Panc1 (cell line): ENCODE measurements around the gene MND1. TPM values are rescaled to one million over a fixed set of nuclear protein-coding genes. Genes with fewer than 3 reads are reported as not detected.

ENCODE experiments used
- ATAC-seq: fragments of 200-7000 bp; cut with Tn5 transposase; 2 replicates; pipeline ENCODE4 v1.9.1; 2020; ENCODE audit warnings: mild to moderate bottlenecking, moderate library complexity
- BruUV-seq: library from RNA; stranded (reverse); fragments of 400-500 nt; replicated peaks from 2 replicates; lab custom pipeline; 2021; lab: Mats Ljungman, UMichigan
- CTCF ChIA-PET: fragments of 300-600 bp; sonication (Branson Sonifier 250); formaldehyde crosslinking; loops from one replicate; lab custom pipeline; 2022; ENCODE audit warnings: antibody characterized with exemption; lab: Charles Lee
- POLR2A ChIA-PET: fragments of 300-600 bp; sonication (Branson Sonifier 250); formaldehyde crosslinking; loops from one replicate; lab custom pipeline; 2022; ENCODE audit warnings: antibody characterized with exemption; lab: Charles Lee
- DNase-seq: peaks from one replicate; pipeline ENCODE4 v3.0.0-alpha.2; 2010; ENCODE audit warnings: low read depth, low spot score
- H3K27ac ChIP-seq: 2 replicates; pipeline ENCODE4 v1.5.1; 2011; ENCODE audit warnings: mild to moderate bottlenecking, low read length, inconsistent platforms
- H3K27me3 ChIP-seq: fragments of 200-500 bp; sonication (Bioruptor generic); 2 replicates; pipeline ENCODE4 v1.6.0; 2014; ENCODE audit warnings: low read length, inconsistent platforms; ENCODE audit not compliant: control insufficient read depth, insufficient read depth
- H3K36me3 ChIP-seq: fragments of 200-500 bp; sonication (Bioruptor generic); 2 replicates; pipeline ENCODE4 v1.5.1; 2014; ENCODE audit warnings: inconsistent platforms, mild to moderate bottlenecking, low read length, moderate library complexity; ENCODE audit not compliant: control insufficient read depth, insufficient read depth
- H3K4me1 ChIP-seq: 2 replicates; pipeline ENCODE4 v1.5.1; 2011; ENCODE audit warnings: inconsistent platforms, mild to moderate bottlenecking, low read length, moderate library complexity; ENCODE audit not compliant: control insufficient read depth, insufficient read depth
- H3K4me3 ChIP-seq, 2 experiments: 2 replicates each; pipeline ENCODE4 v1.5.1; 2011 to 2012; ENCODE audit warnings: low read depth in 2 of 2, low read length in 2 of 2, mild to moderate bottlenecking in 2 of 2, inconsistent platforms in 1 of 2, moderate library complexity in 1 of 2
- H3K9me3 ChIP-seq: fragments of 200-500 bp; sonication (Bioruptor generic); 2 replicates; pipeline ENCODE4 v1.5.1; 2014; ENCODE audit warnings: low read depth, mild to moderate bottlenecking, inconsistent platforms, low read length, moderate library complexity; ENCODE audit not compliant: control insufficient read depth, insufficient read depth
- CTCF ChIP-seq: fragments of 450-650 bp; IDR thresholded peaks from 2 replicates; pipeline ENCODE4 v1.5.1; 2017; ENCODE audit warnings: mild to moderate bottlenecking
- POLR2AphosphoS5 ChIP-seq: IDR thresholded peaks from 2 replicates; pipeline ENCODE4 v1.6.1; 2012; ENCODE audit warnings: mild to moderate bottlenecking, low read depth, low read length, moderate library complexity
- REST ChIP-seq, 2 experiments: IDR thresholded peaks; 2 replicates each; pipeline ENCODE4 v1.6.1; 2011 to 2012; ENCODE audit warnings: low read depth in 2 of 2, control low read depth in 1 of 2, low read length in 1 of 2, mild to moderate bottlenecking in 1 of 2, moderate library complexity in 1 of 2; ENCODE audit not compliant: insufficient read depth in 1 of 2
- SIN3A ChIP-seq: IDR thresholded peaks from 2 replicates; pipeline ENCODE4 v1.6.1; 2012; ENCODE audit warnings: low read depth, mild to moderate bottlenecking, low read length, moderate library complexity, borderline replicate concordance; ENCODE audit not compliant: insufficient read depth
- TCF7L2 ChIP-seq: IDR thresholded peaks from 2 replicates; pipeline ENCODE4 v1.6.1; 2011; ENCODE audit warnings: mild to moderate bottlenecking, low read depth, low read length, inconsistent platforms
- in situ Hi-C: cut with HindIII; loops from 2 replicates; pipeline ENCODE4 v1.10.0; 2016; ENCODE audit warnings: low sequenced_read_pairs, low pct_unique_long_range_greater_than_20kb
- intact Hi-C: fragments of 100-400 bp; cut with micrococcal nuclease; formaldehyde crosslinking; loops from one replicate; pipeline ENCODE4 v1.10.0; 2022; ENCODE audit not compliant: unreplicated experiment
- total RNA-seq: library from RNA; stranded (reverse); gene quantifications from one replicate; pipeline ENCODE4 v1.2.1, GENCODE V29; 2021; ENCODE audit not compliant: unreplicated experiment

MND1 gene
- total RNA-seq, 1 experiment from 2014 or later, result 9.4 TPM

- Histone ChIP-seq H3K9me3 (no peaks in the 10 kb centered on the region), H3K27me3 (no peaks in the 10 kb centered on the region), H3K4me3 (no peak overlapping the region), H3K36me3 (no peaks in the 10 kb centered on the region), H3K27ac (no peak overlapping the region), H3K4me1 (no peaks in the 10 kb centered on the region)
- POLR2A ChIA-PET, result interaction anchor here (0.7 kb wide), 1 partner anchor 13 kb away, joined by 3 read pairs; no protein-coding TSS in a partner anchor
- CTCF ChIA-PET, result no interaction called here
- in situ Hi-C loops, result no loop called here
- TF ChIP-seq TCF7L2 (no peak), SIN3A (no peak), REST (IDR thresholded peaks at IDR 0.05; ENCODE audit: insufficient read depth in 1 of 2, low read depth in 2 of 2, low read length in 1 of 2) (no peak), POLR2AphosphoS5 (no peak), CTCF (no peak)
- no TSS peak for BruUV-seq
- intact Hi-C loops, result no loop called here
- DNase-seq (no peak), ATAC-seq (no peak)
These were observed 39.7 kb downstream of the MND1 start for GRCh38 chr4:153384160-153384559.

- H3K4me1 ChIP-seq, result no peaks in the 10 kb centered on the region
- H3K27ac ChIP-seq, result no peak overlapping the region
- BruUV-seq, result no TSS peak
- TF ChIP-seq POLR2AphosphoS5, result no peak
- no peak for TF ChIP-seq TCF7L2
- no peak for TF ChIP-seq REST (IDR thresholded peaks at IDR 0.05; ENCODE audit: insufficient read depth in 1 of 2, low read depth in 2 of 2, low read length in 1 of 2)
- TF ChIP-seq SIN3A, result no peak
- no peak for TF ChIP-seq CTCF
- H3K4me3 ChIP-seq, result no peak overlapping the region
- ATAC-seq, result no peak
- no peaks in the 10 kb centered on the region for H3K9me3 ChIP-seq
- no peak for DNase-seq
- intact Hi-C loops, result no loop called here
- CTCF ChIA-PET, result no interaction called here
- H3K27me3 ChIP-seq, result no peaks in the 10 kb centered on the region
- no peaks in the 10 kb centered on the region for H3K36me3 ChIP-seq
- in situ Hi-C loops, result no loop called here
- POLR2A ChIA-PET, result no interaction called here
These were observed 41.3 kb downstream of the MND1 start for GRCh38 chr4:153385784-153386183.
